H1 (cell line): Measurements from ENCODE around the gene RHEB. TPM values are rescaled to one million over a fixed set of nuclear protein-coding genes. Genes with fewer than 3 reads are reported as not detected.

Source experiments
- CBX5 ChIP-seq: fragments of 300-800, 300-1000 bp; sonication (generic); IDR thresholded peaks from 2 replicates; pipeline ENCODE4 v1.7.1; 2016; ENCODE audit warnings: antibody characterized with exemption, low read length, low read depth
- CREB1 ChIP-seq: IDR thresholded peaks from 2 replicates; pipeline ENCODE4 v1.6.1; 2012; ENCODE audit warnings: inconsistent platforms
- KDM4A ChIP-seq: IDR thresholded peaks from one replicate; pipeline ENCODE4 v1.7.1; 2012; ENCODE audit warnings: low read depth, mild to moderate bottlenecking, moderate library complexity, low read length, inconsistent platforms; ENCODE audit not compliant: severe bottlenecking
- SRF ChIP-seq: IDR thresholded peaks from 2 replicates; pipeline ENCODE4 v1.6.1; 2011; ENCODE audit warnings: mild to moderate bottlenecking, low read depth, low read length, moderate library complexity
- TEAD4 ChIP-seq: IDR thresholded peaks from 2 replicates; pipeline ENCODE4 v1.6.1; 2012; ENCODE audit warnings: low read depth, low read length, inconsistent platforms, mixed read lengths
- polyA plus RNA-seq, 7 experiments: library from polyadenylated mRNA; depleted of rRNA in 3 of 7; stranded (reverse) in 5 of 7; unstranded in 2 of 7; fragments of >200 nt in 5 of 7; fragments of 200-250 nt in 2 of 7; gene quantifications; 1 replicate in 5 of 7; 2 replicates in 1 of 7; 4 replicates in 1 of 7; pipeline versions ENCODE4 v1.2.1 to v1.2.3, GENCODE V29; 2011 to 2013; ENCODE audit warnings: missing spikeins in 2 of 7, mixed read lengths in 2 of 7
- total RNA-seq: library from RNA; stranded (reverse); fragmentation: NEBNext Ultra II Directional; extraction: Animal tissue kit (Norgen Biotek cat#: 25700); gene quantifications from 2 replicates; pipeline ENCODE4 v1.2.1, GENCODE V29; 2021
- TF ChIP-seq, protein P1 (sequence below): fragments of 300-600 bp; sonication (generic); IDR thresholded peaks from 2 replicates; pipeline ENCODE4 v1.7.1; 2012; ENCODE audit warnings: low read length, moderate library complexity, mild to moderate bottlenecking, inconsistent platforms; ENCODE audit not compliant: insufficient replicate concordance
- TF ChIP-seq, protein P2 (sequence below): IDR thresholded peaks from 2 replicates; pipeline ENCODE4 v1.6.1; 2012; ENCODE audit warnings: low read length, inconsistent platforms
- TF ChIP-seq, protein P3 (sequence below): IDR thresholded peaks from 2 replicates; pipeline ENCODE4 v1.6.1; 2012; ENCODE audit warnings: inconsistent platforms

Gene RHEB
- total and polyA plus RNA-seq, 2 of the 8 experiments (the other 6 are each of a cell fraction or from before 2014, with no cell fraction given), result 60.8 to 132 TPM

- TF ChIP-seq, protein P1, sequence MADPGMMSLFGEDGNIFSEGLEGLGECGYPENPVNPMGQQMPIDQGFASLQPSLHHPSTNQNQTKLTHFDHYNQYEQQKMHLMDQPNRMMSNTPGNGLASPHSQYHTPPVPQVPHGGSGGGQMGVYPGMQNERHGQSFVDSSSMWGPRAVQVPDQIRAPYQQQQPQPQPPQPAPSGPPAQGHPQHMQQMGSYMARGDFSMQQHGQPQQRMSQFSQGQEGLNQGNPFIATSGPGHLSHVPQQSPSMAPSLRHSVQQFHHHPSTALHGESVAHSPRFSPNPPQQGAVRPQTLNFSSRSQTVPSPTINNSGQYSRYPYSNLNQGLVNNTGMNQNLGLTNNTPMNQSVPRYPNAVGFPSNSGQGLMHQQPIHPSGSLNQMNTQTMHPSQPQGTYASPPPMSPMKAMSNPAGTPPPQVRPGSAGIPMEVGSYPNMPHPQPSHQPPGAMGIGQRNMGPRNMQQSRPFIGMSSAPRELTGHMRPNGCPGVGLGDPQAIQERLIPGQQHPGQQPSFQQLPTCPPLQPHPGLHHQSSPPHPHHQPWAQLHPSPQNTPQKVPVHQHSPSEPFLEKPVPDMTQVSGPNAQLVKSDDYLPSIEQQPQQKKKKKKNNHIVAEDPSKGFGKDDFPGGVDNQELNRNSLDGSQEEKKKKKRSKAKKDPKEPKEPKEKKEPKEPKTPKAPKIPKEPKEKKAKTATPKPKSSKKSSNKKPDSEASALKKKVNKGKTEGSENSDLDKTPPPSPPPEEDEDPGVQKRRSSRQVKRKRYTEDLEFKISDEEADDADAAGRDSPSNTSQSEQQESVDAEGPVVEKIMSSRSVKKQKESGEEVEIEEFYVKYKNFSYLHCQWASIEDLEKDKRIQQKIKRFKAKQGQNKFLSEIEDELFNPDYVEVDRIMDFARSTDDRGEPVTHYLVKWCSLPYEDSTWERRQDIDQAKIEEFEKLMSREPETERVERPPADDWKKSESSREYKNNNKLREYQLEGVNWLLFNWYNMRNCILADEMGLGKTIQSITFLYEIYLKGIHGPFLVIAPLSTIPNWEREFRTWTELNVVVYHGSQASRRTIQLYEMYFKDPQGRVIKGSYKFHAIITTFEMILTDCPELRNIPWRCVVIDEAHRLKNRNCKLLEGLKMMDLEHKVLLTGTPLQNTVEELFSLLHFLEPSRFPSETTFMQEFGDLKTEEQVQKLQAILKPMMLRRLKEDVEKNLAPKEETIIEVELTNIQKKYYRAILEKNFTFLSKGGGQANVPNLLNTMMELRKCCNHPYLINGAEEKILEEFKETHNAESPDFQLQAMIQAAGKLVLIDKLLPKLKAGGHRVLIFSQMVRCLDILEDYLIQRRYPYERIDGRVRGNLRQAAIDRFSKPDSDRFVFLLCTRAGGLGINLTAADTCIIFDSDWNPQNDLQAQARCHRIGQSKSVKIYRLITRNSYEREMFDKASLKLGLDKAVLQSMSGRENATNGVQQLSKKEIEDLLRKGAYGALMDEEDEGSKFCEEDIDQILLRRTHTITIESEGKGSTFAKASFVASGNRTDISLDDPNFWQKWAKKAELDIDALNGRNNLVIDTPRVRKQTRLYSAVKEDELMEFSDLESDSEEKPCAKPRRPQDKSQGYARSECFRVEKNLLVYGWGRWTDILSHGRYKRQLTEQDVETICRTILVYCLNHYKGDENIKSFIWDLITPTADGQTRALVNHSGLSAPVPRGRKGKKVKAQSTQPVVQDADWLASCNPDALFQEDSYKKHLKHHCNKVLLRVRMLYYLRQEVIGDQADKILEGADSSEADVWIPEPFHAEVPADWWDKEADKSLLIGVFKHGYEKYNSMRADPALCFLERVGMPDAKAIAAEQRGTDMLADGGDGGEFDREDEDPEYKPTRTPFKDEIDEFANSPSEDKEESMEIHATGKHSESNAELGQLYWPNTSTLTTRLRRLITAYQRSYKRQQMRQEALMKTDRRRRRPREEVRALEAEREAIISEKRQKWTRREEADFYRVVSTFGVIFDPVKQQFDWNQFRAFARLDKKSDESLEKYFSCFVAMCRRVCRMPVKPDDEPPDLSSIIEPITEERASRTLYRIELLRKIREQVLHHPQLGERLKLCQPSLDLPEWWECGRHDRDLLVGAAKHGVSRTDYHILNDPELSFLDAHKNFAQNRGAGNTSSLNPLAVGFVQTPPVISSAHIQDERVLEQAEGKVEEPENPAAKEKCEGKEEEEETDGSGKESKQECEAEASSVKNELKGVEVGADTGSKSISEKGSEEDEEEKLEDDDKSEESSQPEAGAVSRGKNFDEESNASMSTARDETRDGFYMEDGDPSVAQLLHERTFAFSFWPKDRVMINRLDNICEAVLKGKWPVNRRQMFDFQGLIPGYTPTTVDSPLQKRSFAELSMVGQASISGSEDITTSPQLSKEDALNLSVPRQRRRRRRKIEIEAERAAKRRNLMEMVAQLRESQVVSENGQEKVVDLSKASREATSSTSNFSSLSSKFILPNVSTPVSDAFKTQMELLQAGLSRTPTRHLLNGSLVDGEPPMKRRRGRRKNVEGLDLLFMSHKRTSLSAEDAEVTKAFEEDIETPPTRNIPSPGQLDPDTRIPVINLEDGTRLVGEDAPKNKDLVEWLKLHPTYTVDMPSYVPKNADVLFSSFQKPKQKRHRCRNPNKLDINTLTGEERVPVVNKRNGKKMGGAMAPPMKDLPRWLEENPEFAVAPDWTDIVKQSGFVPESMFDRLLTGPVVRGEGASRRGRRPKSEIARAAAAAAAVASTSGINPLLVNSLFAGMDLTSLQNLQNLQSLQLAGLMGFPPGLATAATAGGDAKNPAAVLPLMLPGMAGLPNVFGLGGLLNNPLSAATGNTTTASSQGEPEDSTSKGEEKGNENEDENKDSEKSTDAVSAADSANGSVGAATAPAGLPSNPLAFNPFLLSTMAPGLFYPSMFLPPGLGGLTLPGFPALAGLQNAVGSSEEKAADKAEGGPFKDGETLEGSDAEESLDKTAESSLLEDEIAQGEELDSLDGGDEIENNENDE, result no peak
- TF ChIP-seq SRF, result peak; percentile 77
- TF ChIP-seq KDM4A, result no peak
- peak; percentile 37; the same call in 1 of the 2 replicates for TF ChIP-seq TEAD4
- TF ChIP-seq, protein P2, sequence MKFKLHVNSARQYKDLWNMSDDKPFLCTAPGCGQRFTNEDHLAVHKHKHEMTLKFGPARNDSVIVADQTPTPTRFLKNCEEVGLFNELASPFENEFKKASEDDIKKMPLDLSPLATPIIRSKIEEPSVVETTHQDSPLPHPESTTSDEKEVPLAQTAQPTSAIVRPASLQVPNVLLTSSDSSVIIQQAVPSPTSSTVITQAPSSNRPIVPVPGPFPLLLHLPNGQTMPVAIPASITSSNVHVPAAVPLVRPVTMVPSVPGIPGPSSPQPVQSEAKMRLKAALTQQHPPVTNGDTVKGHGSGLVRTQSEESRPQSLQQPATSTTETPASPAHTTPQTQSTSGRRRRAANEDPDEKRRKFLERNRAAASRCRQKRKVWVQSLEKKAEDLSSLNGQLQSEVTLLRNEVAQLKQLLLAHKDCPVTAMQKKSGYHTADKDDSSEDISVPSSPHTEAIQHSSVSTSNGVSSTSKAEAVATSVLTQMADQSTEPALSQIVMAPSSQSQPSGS, result peak; percentile 91; the same call in 1 of the 2 replicates
- no peak for TF ChIP-seq CBX5
- peak; percentile 34; the same call in 1 of the 2 replicates for TF ChIP-seq CREB1
- TF ChIP-seq, protein P3, sequence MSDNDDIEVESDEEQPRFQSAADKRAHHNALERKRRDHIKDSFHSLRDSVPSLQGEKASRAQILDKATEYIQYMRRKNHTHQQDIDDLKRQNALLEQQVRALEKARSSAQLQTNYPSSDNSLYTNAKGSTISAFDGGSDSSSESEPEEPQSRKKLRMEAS, result peak; percentile 83
Measured at GRCh38 chr7:151459726-151460473, 59.8 kb downstream of the RHEB start (continued).
